ENCODE data around the gene MED13L. TPM values are rescaled to one million over a fixed set of nuclear protein-coding genes. Genes with fewer than 3 reads are reported as not detected.
A peak's percentile ranks its signal among the peaks of the same experiment; 100 is the strongest.

The MED13L gene
- total RNA-seq = 10 to 100 TPM; 29.0 to 52.0 (median 38.1) TPM
- long read RNA-seq = 0 reads

DNA sequence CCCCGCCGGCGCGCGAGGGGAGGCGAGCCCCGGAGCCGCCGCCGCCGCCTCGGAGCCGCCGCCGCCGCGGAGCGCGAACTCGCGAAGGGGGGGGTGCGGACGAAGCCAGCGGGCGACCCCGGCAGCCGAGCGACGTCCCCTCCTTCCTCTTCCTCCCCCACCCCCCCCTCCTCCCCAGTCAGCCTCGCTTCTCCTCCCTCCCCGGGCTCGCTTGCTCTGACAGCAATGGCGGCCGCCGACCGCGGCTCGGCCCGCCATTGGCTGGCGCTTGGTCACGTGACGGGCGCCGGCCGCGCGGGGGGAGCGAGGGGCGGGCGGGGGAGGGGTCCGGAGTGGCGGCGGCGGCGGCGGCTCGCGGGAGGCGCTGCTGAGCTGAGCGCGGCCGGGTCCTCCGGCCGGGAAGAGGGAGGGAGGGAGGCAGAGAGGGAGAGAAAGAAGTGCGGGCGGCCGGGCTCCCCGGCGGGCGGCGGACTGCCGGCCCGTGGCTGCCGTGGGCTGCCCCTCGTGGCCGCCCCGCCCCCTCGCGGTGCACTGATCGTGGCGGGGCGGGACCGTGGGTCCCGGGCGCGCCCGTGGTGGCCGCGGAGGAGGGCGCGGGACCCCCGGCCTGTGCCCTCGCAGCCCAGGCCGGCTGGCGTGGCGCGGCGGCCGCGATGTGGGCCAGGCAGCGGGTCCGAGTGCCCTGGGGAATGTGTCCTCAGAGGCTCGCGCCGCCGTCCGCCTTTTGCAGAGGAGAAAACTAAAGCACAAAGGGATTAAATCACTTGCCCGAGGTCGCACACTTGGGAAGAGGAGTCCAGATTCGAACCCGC lies at the start of gene MED13L:
TSS of gene MED13L (minus strand) at position 227 of the 812 bp plus-strand sequence. CDS start 562 bp downstream, outside the sequence.
- H3K4me3 ChIP-seq = peak within 1 kb of the TSS; percentile 50 to 73 (median 73)
- peak within 1 kb of the TSS; percentile 79 to 97 (median 85) for H3K27ac ChIP-seq
- WGBS (ENCODE audit: insufficient coverage, low coverage, low lambda C conversion rate, missing lambda C conversion rate) = 2% methylated on average over 23 of the region's 111 CpGs
- H3K9me3 ChIP-seq = no peaks in the 10 kb centered on the region
- ATAC-seq (peak; percentile 85 to 95 (median 90)), DNase-seq (peak; percentile 90 to 93 (median 92))
- H3K27me3 ChIP-seq = no peaks in the 10 kb centered on the region
- no peaks in the 10 kb centered on the region for H3K36me3 ChIP-seq
- intact Hi-C loops (cut with DNase I) = no loop called here
- H3K4me1 ChIP-seq = peaks cover 0 to 20% (median 0%) of the 10 kb centered on the region in 4 donors
- peak; percentile 53 for TF ChIP-seq POLR2A (IDR thresholded peaks at IDR 0.05)
- TF ChIP-seq, protein P1, sequence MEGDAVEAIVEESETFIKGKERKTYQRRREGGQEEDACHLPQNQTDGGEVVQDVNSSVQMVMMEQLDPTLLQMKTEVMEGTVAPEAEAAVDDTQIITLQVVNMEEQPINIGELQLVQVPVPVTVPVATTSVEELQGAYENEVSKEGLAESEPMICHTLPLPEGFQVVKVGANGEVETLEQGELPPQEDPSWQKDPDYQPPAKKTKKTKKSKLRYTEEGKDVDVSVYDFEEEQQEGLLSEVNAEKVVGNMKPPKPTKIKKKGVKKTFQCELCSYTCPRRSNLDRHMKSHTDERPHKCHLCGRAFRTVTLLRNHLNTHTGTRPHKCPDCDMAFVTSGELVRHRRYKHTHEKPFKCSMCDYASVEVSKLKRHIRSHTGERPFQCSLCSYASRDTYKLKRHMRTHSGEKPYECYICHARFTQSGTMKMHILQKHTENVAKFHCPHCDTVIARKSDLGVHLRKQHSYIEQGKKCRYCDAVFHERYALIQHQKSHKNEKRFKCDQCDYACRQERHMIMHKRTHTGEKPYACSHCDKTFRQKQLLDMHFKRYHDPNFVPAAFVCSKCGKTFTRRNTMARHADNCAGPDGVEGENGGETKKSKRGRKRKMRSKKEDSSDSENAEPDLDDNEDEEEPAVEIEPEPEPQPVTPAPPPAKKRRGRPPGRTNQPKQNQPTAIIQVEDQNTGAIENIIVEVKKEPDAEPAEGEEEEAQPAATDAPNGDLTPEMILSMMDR (IDR thresholded peaks at IDR 0.05) = peak; percentile 27 to 62 (median 38)

DNA sequence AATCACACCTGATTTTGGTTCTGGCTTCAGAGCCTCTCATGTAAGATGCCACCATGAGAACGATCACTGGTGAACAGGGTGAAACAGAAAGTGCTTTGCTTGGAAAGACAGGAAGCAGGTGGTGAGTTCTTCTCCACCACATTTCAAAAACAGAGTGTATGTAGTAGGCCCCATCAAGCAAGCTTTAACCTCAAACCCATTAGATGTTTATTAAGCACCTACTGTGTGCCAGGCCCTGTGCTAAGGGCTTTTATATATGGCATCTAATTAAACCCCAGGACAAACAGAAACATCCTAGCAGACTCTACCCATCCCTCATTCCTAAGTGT lies 47.8 kb upstream of the MED13L start:
- Histone ChIP-seq H3K4me3 (no peak overlapping the region), H3K27me3 (no peaks in the 10 kb centered on the region), H3K9me3 (no peaks in the 10 kb centered on the region), H3K36me3 (no peaks in the 10 kb centered on the region), H3K27ac (peak overlapping the region in 1 of 3 donors; percentile 15), H3K4me1 (no peaks in the 10 kb centered on the region)
- intact Hi-C loops (cut with DNase I) = no loop called here
- no peak for TF ChIP-seq POLR2A (IDR thresholded peaks at IDR 0.05)
- TF ChIP-seq, protein P1 (IDR thresholded peaks at IDR 0.05) = no peak
- ATAC-seq = peak in 3 of 4 donors; percentile 35 to 57 (median 56)
- no peak for DNase-seq
- 50% methylated on average over 1 of the region's 1 CpG for WGBS (ENCODE audit: insufficient coverage, low coverage, low lambda C conversion rate, missing lambda C conversion rate)

DNA sequence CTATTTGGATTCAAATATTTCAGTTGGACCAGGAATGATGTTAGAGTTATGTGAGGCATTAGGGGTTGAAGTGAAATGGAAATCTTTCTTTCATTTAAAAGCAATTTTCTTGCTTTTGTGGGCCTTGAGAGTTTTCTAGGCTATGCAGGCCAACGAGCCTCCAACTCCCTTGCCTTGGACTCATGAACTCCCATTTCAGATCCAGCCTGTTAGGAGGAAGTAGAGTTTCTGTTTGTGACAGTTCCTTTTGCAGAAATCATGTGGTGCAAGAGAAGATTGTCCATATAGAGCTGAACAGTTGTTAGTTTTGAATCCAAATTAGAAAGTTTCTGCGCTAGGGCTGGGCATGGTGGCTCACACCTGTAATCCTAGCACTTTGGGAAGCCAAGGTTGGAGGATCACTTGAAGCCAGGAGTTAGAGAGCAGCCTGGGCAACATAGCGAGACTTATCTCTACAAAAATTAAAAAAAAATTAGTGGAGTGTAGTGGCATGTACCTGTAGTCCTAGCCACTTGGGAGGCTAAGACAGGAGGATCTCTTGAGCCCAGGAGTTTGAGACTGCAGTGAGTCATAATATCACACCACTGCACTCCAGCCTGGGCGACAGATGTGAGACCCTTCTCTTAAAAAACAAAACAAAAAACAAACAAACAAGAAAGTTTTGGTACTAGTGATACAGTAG lies 47.3 kb upstream of the MED13L start:
- 81% methylated on average over 4 of the region's 4 CpGs for WGBS (ENCODE audit: insufficient coverage, low coverage, low lambda C conversion rate, missing lambda C conversion rate)
- Histone ChIP-seq H3K4me3 (no peak overlapping the region), H3K4me1 (no peaks in the 10 kb centered on the region), H3K27me3 (no peaks in the 10 kb centered on the region), H3K36me3 (no peaks in the 10 kb centered on the region), H3K9me3 (no peaks in the 10 kb centered on the region), H3K27ac (peak overlapping the region in 1 of 3 donors; percentile 15)
- ATAC-seq = peak in 3 of 4 donors; percentile 30 to 69 (median 55)
- no peak for DNase-seq
- intact Hi-C loops (cut with DNase I) = no loop called here
- no peak for TF ChIP-seq POLR2A (IDR thresholded peaks at IDR 0.05)
- TF ChIP-seq, protein P1 (IDR thresholded peaks at IDR 0.05) = no peak

DNA sequence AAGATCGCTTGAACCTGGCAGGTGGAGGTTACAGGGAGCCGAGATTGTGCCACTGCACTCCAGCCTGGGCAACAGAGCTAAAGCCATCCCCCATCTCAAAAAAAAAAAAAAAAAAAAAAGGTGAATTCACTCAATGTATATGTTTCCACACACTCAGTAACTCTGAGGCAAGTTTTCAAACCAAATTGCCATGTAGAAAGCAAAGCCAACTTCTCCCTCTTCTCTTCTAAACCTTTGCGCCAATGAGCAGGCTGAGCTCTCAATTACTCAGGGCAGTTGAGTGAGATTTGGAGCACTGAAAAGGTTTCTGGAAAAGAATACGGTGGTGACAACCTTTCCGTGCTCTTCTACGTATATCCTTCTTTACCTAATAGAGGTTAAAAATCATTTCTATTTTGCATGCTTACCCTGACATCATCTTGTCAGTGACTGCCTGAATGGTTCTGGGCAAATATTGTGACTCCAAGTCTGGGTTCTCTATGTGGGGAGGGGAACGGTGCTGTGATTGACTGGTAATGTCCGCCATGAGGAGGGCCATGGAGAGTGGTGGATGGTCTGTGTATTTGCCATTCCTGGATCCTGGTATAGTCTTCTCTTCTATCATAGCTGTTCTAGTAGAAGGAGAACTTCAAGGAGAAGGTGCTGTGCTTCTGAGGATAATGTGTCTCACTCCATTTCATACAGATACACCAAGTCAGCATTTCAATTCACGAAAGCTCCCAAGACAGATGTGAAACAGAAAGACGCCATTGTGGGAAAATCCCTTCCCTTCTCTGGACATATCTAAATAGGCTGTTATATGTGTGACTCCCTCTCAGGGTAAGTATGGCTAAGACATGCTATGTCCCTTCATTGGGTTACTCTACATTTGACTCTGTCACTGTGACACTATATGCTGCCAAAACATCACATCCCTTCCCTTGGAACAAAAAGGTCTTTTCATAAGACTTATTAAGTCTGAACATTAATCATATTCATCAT lies 46.2 kb upstream of the MED13L start:
- H3K4me1 ChIP-seq = no peaks in the 10 kb centered on the region
- H3K27ac ChIP-seq = no peak overlapping the region
- TF ChIP-seq, protein P1 (IDR thresholded peaks at IDR 0.05) = no peak
- no peak for TF ChIP-seq POLR2A (IDR thresholded peaks at IDR 0.05)
- no peaks in the 10 kb centered on the region for H3K27me3 ChIP-seq
- intact Hi-C loops (cut with DNase I) = no loop called here
- no peaks in the 10 kb centered on the region for H3K36me3 ChIP-seq
- no peaks in the 10 kb centered on the region for H3K9me3 ChIP-seq
- DNase-seq = no peak
- ATAC-seq = peak in 1 of 4 donors; percentile 21
- no peak overlapping the region for H3K4me3 ChIP-seq
- WGBS (ENCODE audit: insufficient coverage, low coverage, low lambda C conversion rate, missing lambda C conversion rate) = 87% methylated on average over 10 of the region's 10 CpGs
